Thyroid gland (tissue), 4 donors: Measurements from ENCODE around the gene C1QL4.

ENCODE experiments used
- CTCF ChIP-seq, 6 experiments: fragments of 200-600 bp in 3 of 6; fragments of 450-650 bp in 3 of 6; sonication (generic) in 3 of 6; IDR thresholded peaks; one replicate each; pipeline ENCODE4 v1.5.1; 2016 to 2019; ENCODE audit warnings: antibody characterized with exemption in 6 of 6, mild to moderate bottlenecking in 2 of 6, inconsistent platforms in 1 of 6, moderate library complexity in 1 of 6
- POLR2A ChIP-seq, 2 donors: fragments of 450-650 bp; IDR thresholded peaks; one replicate each; pipeline ENCODE4 v1.6.1; 2017; ENCODE audit warnings: antibody characterized with exemption in 2 of 2, mild to moderate bottlenecking in 2 of 2, moderate library complexity in 1 of 2

GRCh38 chr12:49292729-49293055, 44.3 kb downstream of the C1QL4 start:
- no peak for TF ChIP-seq CTCF (IDR thresholded peaks at IDR 0.05)
- TF ChIP-seq POLR2A (IDR thresholded peaks at IDR 0.05), result no peak
